Progenitor cell of endocrine pancreas (in vitro differentiated cells): ENCODE measurements around the gene LAMA2. TPM values are rescaled to one million over a fixed set of nuclear protein-coding genes. Genes with fewer than 3 reads are reported as not detected.
"Not testable (repeated sequence)": the region's sequence is repeated elsewhere in the genome, so short reads cannot be mapped to it uniquely, and the experiment has no call there.

ENCODE experiments used
- DNase-seq: peaks from one replicate; pipeline ENCODE4 v3.0.0; 2021; ENCODE audit warnings: low spot score; ENCODE audit not compliant: unreplicated experiment
- H3K27ac Mint-ChIP-seq: 2 replicates; pipeline ENCODE4 v1.8.0; 2021; ENCODE audit warnings: mild to moderate bottlenecking, moderate library complexity, mixed read lengths
- H3K27me3 Mint-ChIP-seq: 2 replicates; pipeline ENCODE4 v1.8.0; 2021; ENCODE audit warnings: mixed read lengths
- H3K36me3 Mint-ChIP-seq: 2 replicates; pipeline ENCODE4 v1.8.0; 2022; ENCODE audit warnings: mixed read lengths; ENCODE audit not compliant: insufficient read depth
- H3K4me1 Mint-ChIP-seq: 2 replicates; pipeline ENCODE4 v1.8.0; 2021; ENCODE audit warnings: low read depth, mixed read lengths
- H3K4me3 Mint-ChIP-seq: 2 replicates; pipeline ENCODE4 v1.8.0; 2021; ENCODE audit warnings: low read depth, mild to moderate bottlenecking, moderate library complexity, mixed read lengths
- H3K9me3 Mint-ChIP-seq: 2 replicates; pipeline ENCODE4 v1.8.0; 2021; ENCODE audit warnings: low read depth, mixed read lengths
- CTCF ChIP-seq: fragments of 200-600 bp; sonication (generic); IDR thresholded peaks from one replicate; pipeline ENCODE4 v1.5.0; 2021; ENCODE audit warnings: antibody characterized with exemption, mild to moderate bottlenecking; ENCODE audit not compliant: unreplicated experiment
- total RNA-seq: library from RNA; stranded (reverse); gene quantifications from 2 replicates; pipeline ENCODE4 v1.2.1, GENCODE V29; 2021

LAMA2 gene
- total RNA-seq, 1 donor from 2014 or later = 0.22 TPM

GRCh38 chr6:129141499-129141898 is 258.6 kb downstream of the LAMA2 start:
- Mint-ChIP-seq H3K36me3 (no peaks in the 10 kb centered on the region), H3K27ac (no peak overlapping the region), H3K9me3 (no peaks in the 10 kb centered on the region), H3K4me3 (no peak overlapping the region), H3K27me3 (no peaks in the 10 kb centered on the region), H3K4me1 (no peaks in the 10 kb centered on the region)
- DNase-seq = no peak
- no peak for TF ChIP-seq CTCF

DNA sequence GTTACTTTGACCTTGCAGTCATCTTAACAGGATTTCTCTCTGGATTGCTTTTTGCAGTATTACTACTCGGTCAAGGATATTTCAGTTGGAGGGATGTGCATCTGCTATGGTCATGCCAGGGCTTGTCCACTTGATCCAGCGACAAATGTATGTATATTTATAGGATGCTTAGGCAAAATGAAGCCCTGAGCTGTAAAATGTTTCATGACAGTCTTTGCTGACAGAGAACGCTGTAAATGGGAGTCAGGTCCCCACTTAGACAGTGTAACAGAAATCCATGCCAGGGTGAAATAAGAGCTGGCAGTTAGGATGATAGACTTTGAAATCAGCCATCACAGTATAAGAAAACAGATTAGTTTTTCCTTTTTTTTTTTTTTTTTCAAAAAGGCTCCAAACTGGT is 264.0 kb downstream of the LAMA2 start:
- Mint-ChIP-seq H3K4me3 (no peak overlapping the region), H3K27me3 (no peaks in the 10 kb centered on the region), H3K9me3 (no peaks in the 10 kb centered on the region), H3K4me1 (no peaks in the 10 kb centered on the region), H3K27ac (no peak overlapping the region), H3K36me3 (no peaks in the 10 kb centered on the region)
- DNase-seq = no peak
- no peak for TF ChIP-seq CTCF

DNA sequence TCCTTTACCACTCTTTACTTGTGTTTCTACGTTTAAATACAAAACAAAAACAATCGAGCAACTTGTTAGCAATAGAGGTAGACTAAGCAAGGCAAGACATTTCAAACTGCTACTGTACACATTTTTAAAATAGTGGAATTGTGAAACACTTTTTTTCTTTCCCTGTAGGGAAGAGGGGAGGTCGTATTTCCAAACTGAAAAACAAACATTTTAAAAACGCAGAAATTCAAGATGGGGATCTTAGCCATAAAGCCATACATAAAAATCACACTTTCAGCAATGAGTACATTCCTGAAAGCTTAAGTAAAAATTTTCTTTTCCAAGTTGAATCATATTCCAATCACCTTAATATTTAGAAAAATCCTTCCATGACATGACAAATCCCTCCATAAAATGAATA is 267.6 kb downstream of the LAMA2 start:
- no peak for DNase-seq
- Mint-ChIP-seq H3K27me3 (no peaks in the 10 kb centered on the region), H3K9me3 (no peaks in the 10 kb centered on the region), H3K36me3 (no peaks in the 10 kb centered on the region), H3K27ac (no peak overlapping the region), H3K4me1 (no peaks in the 10 kb centered on the region), H3K4me3 (no peak overlapping the region)
- no peak for TF ChIP-seq CTCF

- Mint-ChIP-seq H3K36me3 (no peaks in the 10 kb centered on the region), H3K9me3 (no peaks in the 10 kb centered on the region), H3K4me3 (no peak overlapping the region), H3K4me1 (no peaks in the 10 kb centered on the region), H3K27me3 (no peaks in the 10 kb centered on the region), H3K27ac (no peak overlapping the region)
- DNase-seq = no peak
- TF ChIP-seq CTCF = no peak
Measured at GRCh38 chr6:129153257-129153656, 270.3 kb downstream of the LAMA2 start.

DNA sequence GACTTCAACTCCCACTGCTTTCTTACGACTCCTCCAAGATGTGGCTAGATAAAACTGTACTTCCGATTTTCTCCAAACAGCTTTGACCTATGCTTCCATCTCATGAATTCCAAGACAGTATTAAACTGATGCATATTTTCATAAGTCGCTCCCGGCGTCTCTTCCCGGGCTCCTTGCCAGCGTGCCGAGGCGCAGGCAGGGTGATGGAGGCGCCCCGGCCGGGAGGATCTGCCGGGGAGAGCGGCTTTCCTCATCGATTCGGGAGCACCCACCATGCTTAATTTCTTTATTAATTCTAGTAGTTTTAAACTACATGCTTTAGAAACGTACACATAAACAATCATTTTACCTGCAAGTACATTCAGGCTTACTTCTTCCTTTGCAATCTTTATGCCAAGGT is 276.3 kb downstream of the LAMA2 start:
- not testable (repeated sequence) for H3K36me3 Mint-ChIP-seq, H3K27me3 Mint-ChIP-seq, H3K9me3 Mint-ChIP-seq, DNase-seq, H3K4me3 Mint-ChIP-seq, H3K27ac Mint-ChIP-seq, H3K4me1 Mint-ChIP-seq

DNA sequence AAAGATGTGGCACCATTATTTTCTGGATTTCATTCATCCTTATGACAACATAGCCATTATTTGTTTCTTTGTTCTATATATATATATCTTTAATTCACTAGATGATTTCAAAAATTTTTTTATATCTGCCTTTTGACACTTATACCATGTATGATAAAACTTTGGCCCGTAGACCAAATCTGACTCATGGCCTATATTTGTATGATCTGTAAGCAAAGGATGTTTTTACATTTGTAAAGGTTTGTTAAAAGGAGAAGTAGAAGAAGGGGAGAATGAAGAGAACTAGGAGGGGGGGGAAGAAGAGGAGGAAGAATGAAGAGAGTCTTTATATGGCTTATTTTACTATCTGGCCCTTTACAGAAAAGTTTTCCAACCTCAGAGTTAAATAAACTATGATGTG is 279.7 kb downstream of the LAMA2 start:
- no peak for TF ChIP-seq CTCF
- Mint-ChIP-seq H3K4me3 (no peak overlapping the region), H3K36me3 (no peaks in the 10 kb centered on the region), H3K27me3 (no peaks in the 10 kb centered on the region), H3K27ac (no peak overlapping the region), H3K9me3 (no peaks in the 10 kb centered on the region), H3K4me1 (no peaks in the 10 kb centered on the region)
- no peak for DNase-seq
